8988T (cell line): ENCODE results near the gene HSPB1.
"Not testable (repeated sequence)": the region's sequence is repeated elsewhere in the genome, so short reads cannot be mapped to it uniquely, and the experiment has no call there.

Source experiments
- DNase-seq: peaks from one replicate; pipeline ENCODE4 v3.0.0; 2011

The HSPB1 gene

GRCh38 chr7:76310102-76310957 lies 7.9 kb downstream of the HSPB1 start:
- no peak for DNase-seq

- DNase-seq: not testable (repeated sequence)
These were observed 9.4 kb downstream of the HSPB1 start for GRCh38 chr7:76311838-76312237.

GRCh38 chr7:76314042-76314721 lies 11.7 kb downstream of the HSPB1 start:
- peak; percentile 95 for DNase-seq

GRCh38 chr7:76314740-76315139 lies 12.3 kb downstream of the HSPB1 start:
- not testable (repeated sequence) for DNase-seq

- DNase-seq: no peak
These were observed 12.9 kb downstream of the HSPB1 start for GRCh38 chr7:76315364-76315763.

GRCh38 chr7:76316984-76317781 lies 14.7 kb downstream of the HSPB1 start:
- no peak for DNase-seq

- peak; percentile 94 for DNase-seq
These were observed 15.5 kb downstream of the HSPB1 start for GRCh38 chr7:76317782-76318487.

- peak; percentile 56 for DNase-seq
These were observed 16.2 kb downstream of the HSPB1 start for GRCh38 chr7:76318488-76319353.

GRCh38 chr7:76325092-76325491 lies 22.6 kb downstream of the HSPB1 start:
- DNase-seq: no peak

GRCh38 chr7:76325811-76326210 lies 23.3 kb downstream of the HSPB1 start:
- DNase-seq: no peak

- no peak for DNase-seq
These were observed 24.3 kb downstream of the HSPB1 start for GRCh38 chr7:76326646-76327233.

GRCh38 chr7:76327610-76328009 lies 25.1 kb downstream of the HSPB1 start:
- DNase-seq: no peak

- DNase-seq: no peak
These were observed 25.9 kb downstream of the HSPB1 start for GRCh38 chr7:76328389-76328788.

GRCh38 chr7:76329479-76329878 lies 27.0 kb downstream of the HSPB1 start:
- no peak for DNase-seq

GRCh38 chr7:76330261-76330660 lies 27.8 kb downstream of the HSPB1 start:
- DNase-seq: no peak

GRCh38 chr7:76330673-76331072 lies 28.2 kb downstream of the HSPB1 start:
- DNase-seq: no peak

- DNase-seq: no peak
These were observed 29.6 kb downstream of the HSPB1 start for GRCh38 chr7:76332078-76332477.

GRCh38 chr7:76333511-76334101 lies 31.1 kb downstream of the HSPB1 start:
- DNase-seq: no peak

GRCh38 chr7:76334320-76334967 lies 32.0 kb downstream of the HSPB1 start:
- no peak for DNase-seq

- not testable (repeated sequence) for DNase-seq
These were observed 32.9 kb downstream of the HSPB1 start for GRCh38 chr7:76335417-76335816.
